Lower lobe of right lung (tissue), 2 donors: ENCODE data around the gene PA2G4. TPM values are rescaled to one million over a fixed set of nuclear protein-coding genes. Genes with fewer than 3 reads are reported as not detected.

Experiments used
- ATAC-seq, 2 donors: fragments of 200-7000 bp; cut with Tn5 transposase; one replicate each; pipeline ENCODE4 v1.9.1; 2020 to 2022; ENCODE audit warnings: mild to moderate bottlenecking in 2 of 2, moderate library complexity in 2 of 2
- DNase-seq: peaks from one replicate; pipeline ENCODE4 v3.0.0-alpha.2; 2020
- H3K27ac ChIP-seq: fragments of 200-600 bp; one replicate; pipeline ENCODE4 v1.8.0; 2022
- H3K27me3 ChIP-seq: fragments of 200-600 bp; one replicate; pipeline ENCODE4 v1.8.0; 2022; ENCODE audit warnings: low read depth
- H3K36me3 ChIP-seq: fragments of 200-600 bp; one replicate; pipeline ENCODE4 v1.8.0; 2022; ENCODE audit warnings: mild to moderate bottlenecking
- H3K4me1 ChIP-seq: fragments of 200-600 bp; one replicate; pipeline ENCODE4 v1.8.0; 2022
- H3K4me3 ChIP-seq: fragments of 200-600 bp; one replicate; pipeline ENCODE4 v1.8.0; 2022; ENCODE audit warnings: mild to moderate bottlenecking
- H3K9me3 ChIP-seq: fragments of 200-600 bp; one replicate; pipeline ENCODE4 v1.8.0; 2022
- intact Hi-C: fragments of 100-400 bp; cut with DNase I; formaldehyde crosslinking; loops from one replicate; pipeline ENCODE4 v1.11.0; 2022
- total RNA-seq: library from RNA; stranded (reverse); fragmentation: NEBNext Ultra II Directional; extraction: Animal tissue kit (Norgen Biotek cat#: 25700); gene quantifications from one replicate; pipeline ENCODE4 v1.2.1, GENCODE V29; 2021
- TF ChIP-seq, protein P1 (sequence below): fragments of 200-600 bp; IDR thresholded peaks from one replicate; pipeline ENCODE4 v1.8.0; 2022; ENCODE audit warnings: antibody characterized with exemption, mild to moderate bottlenecking
- donor health status: DM: no; HTN: yes; CAD: no; lungs with severe emphysema.

PA2G4 gene
- total RNA-seq, 1 donor from 2014 or later, result 69.4 TPM

- peaks cover 16% of the 10 kb centered on the region for H3K27me3 ChIP-seq
- ATAC-seq, result no peak
- TF ChIP-seq, protein P1, sequence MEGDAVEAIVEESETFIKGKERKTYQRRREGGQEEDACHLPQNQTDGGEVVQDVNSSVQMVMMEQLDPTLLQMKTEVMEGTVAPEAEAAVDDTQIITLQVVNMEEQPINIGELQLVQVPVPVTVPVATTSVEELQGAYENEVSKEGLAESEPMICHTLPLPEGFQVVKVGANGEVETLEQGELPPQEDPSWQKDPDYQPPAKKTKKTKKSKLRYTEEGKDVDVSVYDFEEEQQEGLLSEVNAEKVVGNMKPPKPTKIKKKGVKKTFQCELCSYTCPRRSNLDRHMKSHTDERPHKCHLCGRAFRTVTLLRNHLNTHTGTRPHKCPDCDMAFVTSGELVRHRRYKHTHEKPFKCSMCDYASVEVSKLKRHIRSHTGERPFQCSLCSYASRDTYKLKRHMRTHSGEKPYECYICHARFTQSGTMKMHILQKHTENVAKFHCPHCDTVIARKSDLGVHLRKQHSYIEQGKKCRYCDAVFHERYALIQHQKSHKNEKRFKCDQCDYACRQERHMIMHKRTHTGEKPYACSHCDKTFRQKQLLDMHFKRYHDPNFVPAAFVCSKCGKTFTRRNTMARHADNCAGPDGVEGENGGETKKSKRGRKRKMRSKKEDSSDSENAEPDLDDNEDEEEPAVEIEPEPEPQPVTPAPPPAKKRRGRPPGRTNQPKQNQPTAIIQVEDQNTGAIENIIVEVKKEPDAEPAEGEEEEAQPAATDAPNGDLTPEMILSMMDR, result no peak
- H3K4me3 ChIP-seq, result peak overlapping the region; percentile 72
- H3K4me1 ChIP-seq, result peaks cover 20% of the 10 kb centered on the region
- no peak for DNase-seq
- peak overlapping the region; percentile 88 for H3K27ac ChIP-seq
- peaks cover 7% of the 10 kb centered on the region for H3K36me3 ChIP-seq
- H3K9me3 ChIP-seq, result no peaks in the 10 kb centered on the region
- intact Hi-C loops, result no loop called here
Measured at GRCh38 chr12:56081393-56082347, 22.7 kb upstream of the PA2G4 start.

DNA sequence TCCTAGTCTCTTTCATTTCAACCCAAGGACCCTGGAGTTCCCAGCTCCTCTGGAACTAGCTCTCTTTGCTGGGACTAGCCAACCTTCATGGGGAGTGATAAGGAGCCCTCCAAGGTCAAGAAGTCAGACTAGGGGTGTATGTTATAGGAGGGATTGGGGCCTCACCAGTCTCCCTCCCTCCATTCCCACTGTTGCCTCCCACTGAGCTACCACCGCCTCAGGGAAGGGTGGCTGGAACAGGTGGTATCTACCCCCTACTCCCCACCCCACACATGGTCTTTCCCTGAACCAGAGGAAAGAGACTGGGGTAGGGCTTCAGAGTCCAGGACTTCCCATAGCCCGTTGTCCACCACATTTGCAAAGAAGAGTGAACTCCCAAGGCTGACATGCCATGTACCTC is 22.0 kb upstream of the PA2G4 start:
- Histone ChIP-seq H3K4me1 (peaks cover 26% of the 10 kb centered on the region), H3K9me3 (no peaks in the 10 kb centered on the region), H3K4me3 (no peak overlapping the region), H3K27me3 (peaks cover 16% of the 10 kb centered on the region), H3K36me3 (peaks cover 7% of the 10 kb centered on the region), H3K27ac (no peak overlapping the region)
- no peak for DNase-seq
- intact Hi-C loops, result no loop called here
- TF ChIP-seq, protein P1, result no peak
- no peak for ATAC-seq

DNA sequence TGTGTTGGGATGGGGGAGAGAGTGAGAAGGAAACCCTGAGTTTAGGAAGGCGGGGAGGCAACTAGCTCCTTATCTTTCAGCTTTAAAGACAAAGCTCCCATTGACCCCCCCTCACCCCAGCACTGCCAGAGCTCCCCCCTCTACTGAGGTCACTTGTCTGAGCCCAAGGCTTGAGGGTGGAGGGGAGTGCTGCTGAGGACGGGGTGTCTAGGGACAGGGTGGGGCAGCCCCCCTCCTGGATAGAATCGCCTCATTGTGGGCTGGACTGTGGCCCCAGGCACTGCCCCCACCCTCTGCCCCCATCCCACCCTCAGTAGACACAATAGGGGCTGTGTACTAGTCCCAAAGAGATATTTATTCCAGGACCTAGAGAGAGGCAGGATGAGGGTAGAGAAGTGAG is 21.4 kb upstream of the PA2G4 start:
- intact Hi-C loops, result no loop called here
- TF ChIP-seq, protein P1, result no peak
- H3K36me3 ChIP-seq, result peaks cover 9% of the 10 kb centered on the region
- no peak overlapping the region for H3K4me3 ChIP-seq
- H3K27ac ChIP-seq, result no peak overlapping the region
- no peaks in the 10 kb centered on the region for H3K9me3 ChIP-seq
- peaks cover 32% of the 10 kb centered on the region for H3K4me1 ChIP-seq
- H3K27me3 ChIP-seq, result peaks cover 16% of the 10 kb centered on the region
- ATAC-seq, result no peak
- no peak for DNase-seq

GRCh38 chr12:56084958-56085543 is 19.3 kb upstream of the PA2G4 start:
- Histone ChIP-seq H3K9me3 (no peaks in the 10 kb centered on the region), H3K36me3 (peaks cover 27% of the 10 kb centered on the region), H3K27me3 (peaks cover 8% of the 10 kb centered on the region), H3K4me1 (peaks cover 22% of the 10 kb centered on the region), H3K4me3 (no peak overlapping the region), H3K27ac (no peak overlapping the region)
- TF ChIP-seq, protein P1, result peak; percentile 31
- ATAC-seq, result no peak
- intact Hi-C loops, result no loop called here
- no peak for DNase-seq

DNA sequence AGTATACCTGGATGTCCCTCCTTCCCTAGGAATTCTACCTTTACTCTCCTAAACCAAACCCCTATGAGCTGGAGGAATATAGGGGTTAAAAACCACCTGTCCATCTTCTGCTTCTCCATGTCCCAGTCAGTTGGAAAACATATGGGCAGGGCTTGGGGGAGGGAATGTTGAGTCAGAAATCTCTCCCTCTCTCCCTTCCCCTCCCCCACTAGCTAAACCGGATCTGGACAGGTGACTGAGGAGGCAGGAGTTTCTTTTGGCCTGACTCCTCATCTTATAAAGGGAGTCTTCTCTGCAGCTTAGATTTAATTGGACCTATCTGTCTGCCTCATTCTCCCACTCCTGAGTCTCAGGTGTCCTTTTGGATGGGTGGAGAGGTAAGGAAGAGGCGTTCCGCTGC is 18.3 kb upstream of the PA2G4 start:
- DNase-seq (no peak), ATAC-seq (peak; percentile 34 to 46)
- intact Hi-C loops, result no loop called here
- Histone ChIP-seq H3K27me3 (no peaks in the 10 kb centered on the region), H3K36me3 (peaks cover 27% of the 10 kb centered on the region), H3K9me3 (no peaks in the 10 kb centered on the region), H3K4me1 (peaks cover 16% of the 10 kb centered on the region), H3K4me3 (no peak overlapping the region), H3K27ac (no peak overlapping the region)
- TF ChIP-seq, protein P1, result no peak
